ENCODE measurements around the gene TLNRD1.

GRCh38 chr15:80953953-80954778 is 46.6 kb upstream of the TLNRD1 start:
- TF ChIP-seq POLR2A (IDR thresholded peaks at IDR 0.05) (no peak), CTCF (IDR thresholded peaks at IDR 0.05) (no peak)
